NT2/D1 (cell line): ENCODE measurements around the gene IL4R.

Experiments
- SUZ12 ChIP-seq: IDR thresholded peaks from 2 replicates; pipeline ENCODE4 v1.6.1; 2011; ENCODE audit not compliant: insufficient read length, insufficient read depth; ENCODE audit errors: extremely low read depth
- YY1 ChIP-seq: IDR thresholded peaks from 2 replicates; pipeline ENCODE4 v1.6.1; 2011; ENCODE audit not compliant: insufficient read length, insufficient read depth

DNA sequence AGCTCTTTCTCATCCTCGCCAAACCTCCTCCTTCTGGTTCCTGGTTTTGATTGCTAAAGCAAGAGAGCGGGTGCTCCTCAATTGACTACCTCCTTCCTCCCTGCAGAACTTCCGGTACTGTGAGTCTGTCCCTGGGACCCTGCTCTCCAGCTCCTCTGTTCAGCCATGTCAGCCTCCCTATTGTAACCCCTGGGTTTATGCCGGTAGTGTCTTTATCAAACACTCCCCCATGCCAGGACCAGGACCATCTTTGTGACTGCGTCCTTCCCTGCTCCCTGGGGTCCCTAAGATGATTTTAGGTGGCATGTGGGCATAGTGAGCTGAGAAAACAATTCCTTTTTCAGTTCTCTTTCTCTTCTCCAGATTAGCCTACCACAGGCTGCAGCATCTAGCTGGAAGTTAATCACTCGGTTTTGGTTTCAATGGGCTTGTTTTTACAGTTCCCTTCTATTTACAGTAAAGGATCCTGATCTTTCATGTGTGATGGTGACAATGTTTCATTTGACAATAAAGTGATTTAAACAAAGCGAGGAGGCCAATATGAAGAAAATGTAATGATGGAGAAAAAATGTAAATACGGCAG, 60.5 kb downstream of the IL4R start:
- no peak for TF ChIP-seq SUZ12
- TF ChIP-seq YY1: no peak
